SJSA1 (cell line): ENCODE results near the gene SIRT7. TPM values are rescaled to one million over a fixed set of nuclear protein-coding genes. Genes with fewer than 3 reads are reported as not detected.

ENCODE experiments used
- DNase-seq, 2 experiments: peaks; one replicate each; pipeline ENCODE4 v3.0.0-alpha.2; 2015 to 2020; ENCODE audit warnings: low spot score in 2 of 2, low read depth in 1 of 2
- H3K27ac ChIP-seq: fragments of 250-450 bp; sonication (Bioruptor Pico); 2 replicates; pipeline ENCODE4 v1.5.1; 2020; ENCODE audit warnings: mild to moderate bottlenecking, moderate library complexity
- H3K27me3 ChIP-seq: fragments of 250-450 bp; sonication (Bioruptor Pico); replicated peaks from 2 replicates; pipeline ENCODE4 v1.5.1; 2020; ENCODE audit warnings: mild to moderate bottlenecking, moderate library complexity
- H3K36me3 ChIP-seq: fragments of 250-450 bp; sonication (Bioruptor Pico); 2 replicates; pipeline ENCODE4 v1.5.1; 2020; ENCODE audit warnings: mild to moderate bottlenecking
- H3K4me1 ChIP-seq: fragments of 250-450 bp; sonication (Bioruptor Pico); replicated peaks from 2 replicates; pipeline ENCODE4 v1.6.1; 2021; ENCODE audit warnings: mild to moderate bottlenecking
- H3K4me3 ChIP-seq: fragments of 250-450 bp; sonication (Bioruptor Pico); 2 replicates; pipeline ENCODE4 v1.5.1; 2020; ENCODE audit warnings: mild to moderate bottlenecking
- H3K9me3 ChIP-seq: fragments of 250-450 bp; sonication (Bioruptor Pico); replicated peaks from 2 replicates; pipeline ENCODE4 v1.5.1; 2020; ENCODE audit warnings: mild to moderate bottlenecking
- total RNA-seq: library from RNA; depleted of rRNA; stranded (reverse); fragments of >200 nt; shearing (Covaris generic); gene quantifications from 2 replicates; pipeline ENCODE4 v1.2.3, GENCODE V29; 2014

SIRT7 gene
- total RNA-seq, 1 experiment from 2014 or later: 34.7 TPM

DNA sequence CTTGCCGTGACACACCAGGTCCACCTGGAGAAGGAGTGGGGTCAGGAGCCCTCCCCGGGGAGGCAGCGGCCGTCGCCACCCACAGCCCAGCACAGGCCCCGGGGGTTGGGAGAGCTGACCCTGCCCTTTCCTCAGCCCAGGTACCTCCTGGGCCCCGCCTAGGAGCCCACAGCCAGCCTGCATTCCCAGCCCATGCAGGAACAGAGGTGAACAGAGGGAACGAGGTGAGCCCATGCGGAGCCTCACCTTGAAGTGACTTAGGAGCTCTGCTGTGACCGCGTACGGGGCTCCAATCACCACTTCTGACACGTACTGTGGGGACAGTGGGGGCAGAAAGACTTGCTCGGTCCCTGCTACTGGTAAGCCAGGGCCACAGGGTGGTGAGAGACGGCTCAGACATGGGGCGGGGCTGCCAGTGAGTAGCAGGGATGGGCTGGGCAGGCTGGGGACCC, 12.5 kb downstream of the SIRT7 start:
- Histone ChIP-seq H3K4me1 (peaks cover 25% of the 10 kb centered on the region), H3K36me3 (peaks cover 79% of the 10 kb centered on the region), H3K9me3 (no peaks in the 10 kb centered on the region), H3K27ac (no peak overlapping the region), H3K27me3 (no peaks in the 10 kb centered on the region), H3K4me3 (no peak overlapping the region)
- no peak for DNase-seq

GRCh38 chr17:81904600-81905423, 13.2 kb downstream of the SIRT7 start:
- Histone ChIP-seq H3K4me1 (peaks cover 25% of the 10 kb centered on the region), H3K9me3 (no peaks in the 10 kb centered on the region), H3K4me3 (no peak overlapping the region), H3K36me3 (peaks cover 85% of the 10 kb centered on the region), H3K27ac (no peak overlapping the region), H3K27me3 (no peaks in the 10 kb centered on the region)
- no peak for DNase-seq

DNA sequence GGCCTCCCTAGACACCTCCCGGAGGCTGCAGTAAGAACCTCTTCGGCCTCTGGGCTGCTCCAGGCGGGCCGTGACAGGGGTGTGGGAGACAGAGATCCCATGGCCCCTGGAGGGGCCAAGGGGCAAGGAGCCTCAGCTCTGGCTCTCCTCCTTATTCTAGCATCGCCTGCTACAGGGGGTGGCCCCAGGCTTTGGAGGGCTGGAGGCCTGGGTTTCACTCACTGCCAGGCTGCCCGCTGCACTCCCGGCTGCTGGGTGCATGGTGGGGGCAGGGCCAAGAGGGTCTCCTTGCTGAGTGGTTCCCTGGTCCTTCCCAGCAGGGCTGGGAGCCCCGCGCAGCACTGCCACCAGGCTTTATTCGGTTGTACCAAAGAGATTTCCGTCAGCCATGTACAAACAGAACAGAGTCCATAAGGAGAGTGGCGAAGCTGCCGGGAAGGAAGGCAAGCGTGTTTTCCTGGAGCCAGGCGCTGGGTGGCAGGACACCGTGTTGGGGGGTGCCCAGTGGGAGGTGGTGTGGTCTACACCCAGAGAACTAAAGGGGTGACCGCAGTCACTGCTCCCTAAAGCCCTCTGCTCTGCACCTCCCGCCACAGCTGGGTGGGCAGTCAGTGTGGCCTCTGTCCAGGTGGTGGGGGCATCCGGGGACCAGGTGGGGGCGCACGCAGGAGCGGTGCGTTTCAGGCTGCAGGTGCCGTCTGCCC, 13.9 kb downstream of the SIRT7 start:
- Histone ChIP-seq H3K9me3 (no peaks in the 10 kb centered on the region), H3K4me1 (peaks cover 33% of the 10 kb centered on the region), H3K27me3 (no peaks in the 10 kb centered on the region), H3K36me3 (peaks cover 88% of the 10 kb centered on the region), H3K4me3 (no peak overlapping the region), H3K27ac (no peak overlapping the region)
- no peak for DNase-seq

- Histone ChIP-seq H3K4me1 (peaks cover 37% of the 10 kb centered on the region), H3K4me3 (no peak overlapping the region), H3K27ac (no peak overlapping the region), H3K9me3 (no peaks in the 10 kb centered on the region), H3K36me3 (peaks cover 85% of the 10 kb centered on the region), H3K27me3 (no peaks in the 10 kb centered on the region)
- DNase-seq: no peak
These were observed 14.6 kb downstream of the SIRT7 start for GRCh38 chr17:81903415-81903831.

GRCh38 chr17:81902653-81903414, 15.1 kb downstream of the SIRT7 start:
- Histone ChIP-seq H3K27ac (no peak overlapping the region), H3K27me3 (no peaks in the 10 kb centered on the region), H3K36me3 (peaks cover 83% of the 10 kb centered on the region), H3K4me3 (no peak overlapping the region), H3K9me3 (no peaks in the 10 kb centered on the region), H3K4me1 (peaks cover 43% of the 10 kb centered on the region)
- no peak for DNase-seq

DNA sequence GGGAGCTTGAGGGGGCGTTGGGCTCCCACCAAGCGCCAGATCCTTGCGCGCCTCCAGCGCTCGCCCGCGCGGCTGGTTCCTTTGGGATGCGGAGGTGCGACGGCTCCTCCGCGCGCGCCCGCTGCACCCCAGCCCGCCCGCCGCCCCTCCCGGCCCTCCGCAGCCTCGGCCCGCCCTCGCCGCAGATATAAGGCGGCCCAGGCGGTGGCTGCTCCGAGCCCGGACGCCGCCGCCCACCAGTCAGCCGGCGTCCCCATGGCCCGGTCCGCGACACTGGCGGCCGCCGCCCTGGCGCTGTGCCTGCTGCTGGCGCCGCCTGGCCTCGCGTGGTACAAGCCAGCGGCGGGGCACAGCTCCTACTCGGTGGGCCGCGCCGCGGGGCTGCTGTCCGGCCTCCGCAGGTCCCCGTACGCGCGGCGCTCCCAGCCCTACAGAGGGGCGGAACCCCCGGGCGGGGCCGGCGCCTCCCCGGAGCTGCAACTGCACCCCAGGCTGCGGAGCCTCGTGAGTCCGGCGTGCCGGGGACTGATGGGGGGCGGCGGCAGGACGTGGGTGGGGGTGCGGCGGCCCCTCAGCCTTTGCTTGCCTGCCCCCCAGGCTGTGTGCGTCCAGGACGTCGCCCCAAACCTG, 15.8 kb downstream of the SIRT7 start, which contains the start of gene NPB:
Gene NPB (plus strand): TSS at position 216 of the 630 bp plus-strand sequence. CDS start 40 bp downstream, at position 256.
- H3K27me3 ChIP-seq: no peaks in the 10 kb centered on the region
- 0 out of 2 replicates have a peak within 1 kb of the TSS, but pooled peaks have one; percentile 13 for H3K4me3 ChIP-seq
- peaks cover 83% of the 10 kb centered on the region for H3K36me3 ChIP-seq
- H3K27ac ChIP-seq: no peak within 1 kb of the TSS
- peaks cover 50% of the 10 kb centered on the region for H3K4me1 ChIP-seq
- no peaks in the 10 kb centered on the region for H3K9me3 ChIP-seq
- no peak for DNase-seq

GRCh38 chr17:81901167-81902022, 16.6 kb downstream of the SIRT7 start:
- Histone ChIP-seq H3K27me3 (no peaks in the 10 kb centered on the region), H3K9me3 (no peaks in the 10 kb centered on the region), H3K27ac (no peak overlapping the region), H3K4me3 (no peak overlapping the region), H3K4me1 (peaks cover 53% of the 10 kb centered on the region), H3K36me3 (peaks cover 83% of the 10 kb centered on the region)
- no peak for DNase-seq

DNA sequence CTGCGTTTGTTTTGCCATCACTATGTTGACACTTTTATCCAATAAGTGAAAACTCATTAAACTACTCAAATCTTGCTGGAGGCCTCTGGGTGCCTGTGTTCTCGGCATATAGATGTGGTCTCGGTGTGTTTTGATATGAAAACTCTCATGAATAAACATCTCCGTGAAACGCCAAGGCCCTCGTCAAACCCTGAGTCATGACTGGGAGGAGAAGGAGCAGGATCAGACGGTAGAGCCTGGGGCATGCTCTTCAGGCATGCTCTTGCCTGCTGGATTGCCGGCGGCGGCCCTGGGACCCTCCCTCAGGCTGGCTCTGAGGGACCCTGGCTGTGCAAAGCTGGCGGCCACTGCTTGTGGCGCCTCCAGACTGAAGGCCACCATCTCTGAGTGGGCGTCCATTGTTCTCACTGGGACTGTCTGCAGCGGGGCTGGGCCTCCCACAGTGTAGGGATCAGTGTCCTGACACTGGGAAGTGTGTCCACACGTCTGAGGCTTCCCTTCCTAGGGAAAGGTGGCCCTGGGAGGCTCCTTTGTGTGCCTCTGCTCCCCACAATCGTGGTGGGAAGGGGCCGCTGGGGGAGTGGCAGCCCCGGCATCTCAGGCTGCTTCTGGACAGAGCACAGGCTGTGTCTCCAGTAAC, 17.7 kb downstream of the SIRT7 start:
- Histone ChIP-seq H3K36me3 (peaks cover 83% of the 10 kb centered on the region), H3K27ac (no peak overlapping the region), H3K27me3 (no peaks in the 10 kb centered on the region), H3K4me1 (peaks cover 53% of the 10 kb centered on the region), H3K4me3 (no peak overlapping the region), H3K9me3 (no peaks in the 10 kb centered on the region)
- DNase-seq: no peak

GRCh38 chr17:81899514-81900166, 18.3 kb downstream of the SIRT7 start:
- Histone ChIP-seq H3K27ac (peak overlapping the region; percentile 63; the same call in 1 of the 2 replicates), H3K36me3 (peaks cover 80% of the 10 kb centered on the region), H3K4me1 (peaks cover 53% of the 10 kb centered on the region), H3K27me3 (no peaks in the 10 kb centered on the region), H3K4me3 (no peak overlapping the region), H3K9me3 (no peaks in the 10 kb centered on the region)
- peak in 1 of 2 experiments; percentile 53 for DNase-seq

- Histone ChIP-seq H3K27ac (peak overlapping the region; percentile 63), H3K36me3 (peaks cover 78% of the 10 kb centered on the region), H3K27me3 (no peaks in the 10 kb centered on the region), H3K9me3 (no peaks in the 10 kb centered on the region), H3K4me3 (no peak overlapping the region), H3K4me1 (peaks cover 53% of the 10 kb centered on the region)
- no peak for DNase-seq
These were observed 19.1 kb downstream of the SIRT7 start for GRCh38 chr17:81898885-81899284.

DNA sequence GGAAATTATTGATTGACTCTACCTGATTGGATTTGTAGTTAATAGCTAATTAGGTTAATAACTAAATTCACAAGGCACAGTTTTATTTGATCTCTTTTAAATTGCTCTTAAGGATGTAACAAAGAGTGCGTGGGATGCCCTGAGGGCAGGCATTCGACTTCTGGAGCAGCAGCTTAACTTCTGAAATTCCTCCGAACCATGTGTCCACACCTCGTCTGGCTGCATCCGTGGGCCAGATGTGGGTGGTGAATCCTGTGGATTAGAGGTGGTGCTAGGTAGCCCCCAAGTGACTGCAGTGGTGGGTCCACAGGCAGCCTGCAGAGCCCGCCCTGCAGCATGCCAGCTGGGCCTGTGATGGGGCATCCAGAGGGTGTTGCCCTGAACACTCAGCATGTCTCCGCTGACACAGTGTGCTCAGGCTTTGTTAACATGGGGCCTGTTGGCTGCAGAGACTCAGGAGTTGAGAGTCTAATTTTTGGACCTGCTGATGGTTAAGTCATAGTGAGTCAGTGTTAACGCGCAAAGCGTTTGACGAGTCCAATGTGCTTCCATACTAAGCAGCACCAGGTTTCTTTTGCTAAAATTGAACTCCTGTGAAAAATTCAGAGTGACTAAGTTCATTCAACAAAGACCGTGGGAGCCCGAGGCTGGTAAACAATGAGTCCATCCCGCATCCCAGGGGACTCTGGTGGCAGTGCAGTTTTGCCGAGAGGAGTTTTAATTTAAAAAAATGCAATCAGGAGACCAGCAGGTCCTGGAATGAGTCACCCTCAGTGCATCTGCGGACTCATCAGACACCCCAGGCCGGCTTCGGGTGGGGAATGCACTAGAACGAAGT, 19.7 kb downstream of the SIRT7 start:
- Histone ChIP-seq H3K27me3 (no peaks in the 10 kb centered on the region), H3K36me3 (peaks cover 75% of the 10 kb centered on the region), H3K4me3 (no peak overlapping the region), H3K4me1 (peaks cover 53% of the 10 kb centered on the region), H3K27ac (peak overlapping the region; percentile 63), H3K9me3 (no peaks in the 10 kb centered on the region)
- DNase-seq: peak; percentile 97 to 98
